Measurements from ENCODE around the gene ATP6V1G2. TPM values are rescaled to one million over a fixed set of nuclear protein-coding genes. Genes with fewer than 3 reads are reported as not detected.

Gene ATP6V1G2
- total and polyA plus RNA-seq, 4 donors: 0.28 to 1.5 (median 0.52) TPM

DNA sequence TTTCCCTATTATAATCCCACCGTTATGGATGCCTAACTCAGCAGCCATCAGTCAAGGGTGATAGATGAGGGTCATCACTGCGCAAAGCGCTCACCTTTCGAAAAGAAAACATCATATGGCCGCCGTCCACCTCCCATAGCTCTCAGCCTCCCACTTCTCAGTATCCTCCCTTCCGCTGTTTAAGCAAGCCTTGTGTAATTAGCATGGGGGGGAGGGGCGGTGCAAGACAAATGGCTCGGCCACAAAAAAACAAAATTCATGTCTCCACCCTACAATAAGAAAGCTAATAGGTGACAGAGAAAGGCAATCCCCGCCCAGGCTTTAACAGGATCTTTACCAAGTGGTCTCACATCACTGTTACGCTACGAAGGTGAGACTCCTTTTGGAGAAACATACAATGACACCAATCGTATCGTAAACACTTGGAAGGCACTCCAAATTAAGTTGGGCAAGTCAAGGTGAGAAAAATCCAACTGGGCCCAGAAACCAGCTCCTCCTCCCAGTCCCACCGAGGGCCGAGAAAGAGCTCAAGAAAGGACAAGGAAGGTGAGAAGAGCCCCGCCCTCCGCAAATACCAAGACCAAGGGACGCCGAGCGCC lies 5.2 kb downstream of the ATP6V1G2 start:
- H3K4me3 ChIP-seq: peak overlapping the region; percentile 88
- DNase-seq (peak in 2 of 3 donors; percentile 54 to 73), ATAC-seq (ENCODE audit: insufficient read depth, low FRiP score) (peak; percentile 13)
- peak overlapping the region; percentile 89 to 96 for H3K27ac ChIP-seq (ENCODE audit: low read depth in 1 of 2, low read length in 1 of 2)
- peak overlapping the region; percentile 100 for H3K9ac ChIP-seq (ENCODE audit: insufficient read depth in 1 of 2, low read length in 2 of 2)
- H3K27me3 ChIP-seq (ENCODE audit: control insufficient read depth in 3 of 3, insufficient read depth in 3 of 3, low read length in 2 of 3): no peaks in the 10 kb centered on the region
- H3K36me3 ChIP-seq (ENCODE audit: control insufficient read depth in 4 of 4, insufficient read depth in 4 of 4, low read length in 4 of 4): peaks cover 15 to 39% (median 29%) of the 10 kb centered on the region in 4 donors
- H3K4me1 ChIP-seq (ENCODE audit: control insufficient read depth in 5 of 5, insufficient read depth in 5 of 5, low read length in 5 of 5): peaks cover 9 to 28% (median 15%) of the 10 kb centered on the region in 5 donors
- WGBS, 2 donors: 0 to 1% methylated on average over 21 of the region's 21 CpGs
- TF ChIP-seq CTCF (IDR thresholded peaks at IDR 0.05; ENCODE audit: control extremely low read depth, extremely low read depth): no peak
- no peaks in the 10 kb centered on the region for H3K9me3 ChIP-seq (ENCODE audit: control insufficient read depth in 4 of 4, insufficient read depth in 3 of 4, low read length in 3 of 4)

DNA sequence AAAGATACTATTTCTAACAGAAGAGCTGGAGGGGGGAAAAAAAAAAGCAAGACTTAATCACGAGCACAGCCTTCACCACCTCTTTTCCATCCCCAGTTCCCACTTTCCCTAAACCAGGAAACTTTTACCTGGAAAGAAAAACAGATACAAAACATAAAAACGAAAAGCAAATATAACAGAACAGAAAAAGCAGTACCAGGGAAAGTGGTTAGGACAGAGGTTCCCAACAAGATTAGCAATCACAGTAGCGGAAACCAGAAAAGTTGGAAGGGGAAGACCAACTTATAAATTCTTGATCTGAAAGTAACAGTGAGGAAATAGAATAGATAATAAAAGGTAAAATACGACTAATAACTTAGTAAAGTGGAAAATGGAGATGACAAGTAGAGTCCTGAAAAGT lies 5.8 kb downstream of the ATP6V1G2 start:
- peak overlapping the region; percentile 100 for H3K9ac ChIP-seq (ENCODE audit: insufficient read depth in 1 of 2, low read length in 2 of 2)
- no peak for TF ChIP-seq CTCF (IDR thresholded peaks at IDR 0.05; ENCODE audit: control extremely low read depth, extremely low read depth)
- DNase-seq: no peak
- WGBS, 2 donors: 18 to 22% methylated on average over 4 of the region's 4 CpGs
- H3K27me3 ChIP-seq (ENCODE audit: control insufficient read depth in 3 of 3, insufficient read depth in 3 of 3, low read length in 2 of 3): no peaks in the 10 kb centered on the region
- peak overlapping the region; percentile 88 for H3K4me3 ChIP-seq
- peak overlapping the region in 1 of 2 donors; percentile 89 for H3K27ac ChIP-seq (ENCODE audit: low read depth in 1 of 2, low read length in 1 of 2)
- ATAC-seq (ENCODE audit: insufficient read depth, low FRiP score): no peak
- H3K36me3 ChIP-seq (ENCODE audit: control insufficient read depth in 4 of 4, insufficient read depth in 4 of 4, low read length in 4 of 4): peaks cover 18 to 44% (median 32%) of the 10 kb centered on the region in 4 donors
- peaks cover 9 to 25% (median 15%) of the 10 kb centered on the region in 5 donors for H3K4me1 ChIP-seq (ENCODE audit: control insufficient read depth in 5 of 5, insufficient read depth in 5 of 5, low read length in 5 of 5)
- no peaks in the 10 kb centered on the region for H3K9me3 ChIP-seq (ENCODE audit: control insufficient read depth in 4 of 4, insufficient read depth in 3 of 4, low read length in 3 of 4)

DNA sequence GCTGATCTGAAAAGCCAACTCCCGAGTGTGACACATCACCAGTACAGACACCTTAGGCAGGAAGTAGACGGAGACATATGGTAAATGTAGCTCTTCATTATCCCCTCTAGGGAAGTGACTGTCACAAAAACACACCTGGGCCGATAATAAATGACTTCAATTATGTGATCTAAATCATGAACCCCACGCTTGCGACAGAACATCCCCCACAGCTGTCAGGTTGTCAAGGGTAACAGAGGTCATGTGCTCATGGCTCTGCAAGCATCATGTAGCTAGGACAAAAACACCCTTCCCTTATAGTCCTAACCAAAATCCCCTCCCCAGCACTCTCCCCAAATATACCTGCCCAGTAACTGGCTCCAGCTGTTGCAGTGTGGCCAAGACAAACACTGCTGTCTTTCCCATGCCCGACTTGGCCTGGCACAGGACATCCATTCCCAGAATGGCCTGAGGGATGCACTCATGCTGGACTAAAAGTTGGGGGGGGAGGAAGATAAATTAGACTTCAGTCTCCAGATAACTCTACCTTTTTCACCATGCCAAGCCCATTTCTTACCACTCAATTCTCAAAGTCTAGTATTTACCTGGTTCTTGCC lies 7.5 kb downstream of the ATP6V1G2 start:
- DNase-seq: no peak
- Histone ChIP-seq H3K36me3 (ENCODE audit: control insufficient read depth in 4 of 4, insufficient read depth in 4 of 4, low read length in 4 of 4) (peaks cover 24 to 59% (median 47%) of the 10 kb centered on the region in 4 donors), H3K4me1 (ENCODE audit: control insufficient read depth in 5 of 5, insufficient read depth in 5 of 5, low read length in 5 of 5) (peaks cover 9 to 25% (median 15%) of the 10 kb centered on the region in 5 donors), H3K9ac (ENCODE audit: insufficient read depth in 1 of 2, low read length in 2 of 2) (peak overlapping the region in 1 of 2 donors; percentile 100), H3K9me3 (ENCODE audit: control insufficient read depth in 4 of 4, insufficient read depth in 3 of 4, low read length in 3 of 4) (no peaks in the 10 kb centered on the region), H3K27ac (ENCODE audit: low read depth in 1 of 2, low read length in 1 of 2) (no peak overlapping the region), H3K27me3 (ENCODE audit: control insufficient read depth in 3 of 3, insufficient read depth in 3 of 3, low read length in 2 of 3) (no peaks in the 10 kb centered on the region), H3K4me3 (no peak overlapping the region)
- TF ChIP-seq CTCF (IDR thresholded peaks at IDR 0.05; ENCODE audit: control extremely low read depth, extremely low read depth): no peak
- 65 to 71% methylated on average over 6 of the region's 6 CpGs for WGBS, 2 donors
- no peak for ATAC-seq (ENCODE audit: insufficient read depth, low FRiP score)

Measured in lung (tissue), 12 donors.